Stomach smooth muscle (tissue), 2 donors: ENCODE measurements around the gene DNAAF2.

Experiments
- H3K27ac ChIP-seq: one replicate; pipeline ENCODE4 v1.7.0; 2013; ENCODE audit warnings: mild to moderate bottlenecking, low read length, inconsistent platforms
- H3K27me3 ChIP-seq, 2 donors: one replicate each; pipeline ENCODE4 v1.7.0; 2013; ENCODE audit warnings: low read length in 2 of 2; ENCODE audit not compliant: insufficient read depth in 2 of 2, control insufficient read depth in 1 of 2
- H3K36me3 ChIP-seq, 2 donors: one replicate each; pipeline ENCODE4 v1.7.0; 2013; ENCODE audit warnings: low read length in 2 of 2; ENCODE audit not compliant: control insufficient read depth in 2 of 2, insufficient read depth in 2 of 2
- H3K4me1 ChIP-seq: one replicate; pipeline ENCODE4 v1.7.0; 2013; ENCODE audit warnings: low read length; ENCODE audit not compliant: control insufficient read depth, insufficient read depth
- H3K4me3 ChIP-seq, 2 donors: one replicate each; pipeline ENCODE4 v1.7.0; 2013; ENCODE audit warnings: low read length in 2 of 2
- H3K9ac ChIP-seq, 2 donors: one replicate each; pipeline ENCODE4 v1.7.0; 2013; ENCODE audit warnings: low read length in 2 of 2, mild to moderate bottlenecking in 1 of 2
- H3K9me3 ChIP-seq, 2 donors: one replicate each; pipeline ENCODE4 v1.7.0; 2013; ENCODE audit warnings: low read length in 2 of 2; ENCODE audit not compliant: control insufficient read depth in 2 of 2
- donor health status: healthy.
- donor health status: Pancreatic carcinoma.

DNAAF2 gene

DNA sequence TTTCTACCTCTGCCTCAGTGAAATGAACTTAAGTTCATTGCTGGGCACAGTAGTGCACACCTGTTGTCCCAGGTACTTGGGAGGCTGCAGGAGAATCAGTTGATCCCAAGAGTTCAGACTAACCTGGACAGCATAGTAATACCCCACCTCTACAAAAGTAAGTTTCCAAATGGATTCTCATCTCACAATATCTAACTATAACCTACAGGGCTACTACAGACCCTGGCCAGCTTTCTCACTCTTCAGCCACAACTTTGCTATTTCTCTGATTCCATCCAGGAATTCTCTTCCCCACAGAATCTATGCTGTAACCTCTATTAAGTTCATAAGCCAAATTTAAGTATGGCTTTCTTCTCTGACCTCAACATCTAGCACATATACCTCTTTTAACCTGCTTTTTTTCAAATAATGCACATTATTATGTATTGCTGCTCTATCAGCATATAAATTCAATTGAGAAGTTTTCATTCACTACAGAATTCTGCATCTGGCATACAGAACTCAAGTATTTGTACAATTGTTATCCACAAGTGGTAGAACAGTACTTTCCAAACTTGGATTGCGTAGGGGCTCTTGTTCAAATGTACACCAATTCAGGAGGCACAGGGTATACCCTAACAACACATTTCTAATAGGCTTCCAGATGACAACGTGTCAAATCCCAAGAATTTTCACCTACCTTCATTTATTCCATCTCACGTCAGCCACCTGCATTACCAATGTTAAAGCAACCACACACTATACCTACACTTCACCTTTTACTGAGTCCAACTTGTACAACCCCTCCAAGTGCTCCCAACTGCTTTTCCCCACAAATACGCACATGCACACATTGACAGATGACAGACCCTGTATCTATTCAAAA, 52.7 kb downstream of the DNAAF2 start:
- H3K27me3 ChIP-seq: no peaks in the 10 kb centered on the region
- peaks cover 8 to 14% of the 10 kb centered on the region in 2 donors for H3K36me3 ChIP-seq
- peaks cover 16% of the 10 kb centered on the region for H3K4me1 ChIP-seq
- H3K27ac ChIP-seq: no peak overlapping the region
- H3K9ac ChIP-seq: no peak overlapping the region
- no peaks in the 10 kb centered on the region for H3K9me3 ChIP-seq
- H3K4me3 ChIP-seq: no peak overlapping the region

DNA sequence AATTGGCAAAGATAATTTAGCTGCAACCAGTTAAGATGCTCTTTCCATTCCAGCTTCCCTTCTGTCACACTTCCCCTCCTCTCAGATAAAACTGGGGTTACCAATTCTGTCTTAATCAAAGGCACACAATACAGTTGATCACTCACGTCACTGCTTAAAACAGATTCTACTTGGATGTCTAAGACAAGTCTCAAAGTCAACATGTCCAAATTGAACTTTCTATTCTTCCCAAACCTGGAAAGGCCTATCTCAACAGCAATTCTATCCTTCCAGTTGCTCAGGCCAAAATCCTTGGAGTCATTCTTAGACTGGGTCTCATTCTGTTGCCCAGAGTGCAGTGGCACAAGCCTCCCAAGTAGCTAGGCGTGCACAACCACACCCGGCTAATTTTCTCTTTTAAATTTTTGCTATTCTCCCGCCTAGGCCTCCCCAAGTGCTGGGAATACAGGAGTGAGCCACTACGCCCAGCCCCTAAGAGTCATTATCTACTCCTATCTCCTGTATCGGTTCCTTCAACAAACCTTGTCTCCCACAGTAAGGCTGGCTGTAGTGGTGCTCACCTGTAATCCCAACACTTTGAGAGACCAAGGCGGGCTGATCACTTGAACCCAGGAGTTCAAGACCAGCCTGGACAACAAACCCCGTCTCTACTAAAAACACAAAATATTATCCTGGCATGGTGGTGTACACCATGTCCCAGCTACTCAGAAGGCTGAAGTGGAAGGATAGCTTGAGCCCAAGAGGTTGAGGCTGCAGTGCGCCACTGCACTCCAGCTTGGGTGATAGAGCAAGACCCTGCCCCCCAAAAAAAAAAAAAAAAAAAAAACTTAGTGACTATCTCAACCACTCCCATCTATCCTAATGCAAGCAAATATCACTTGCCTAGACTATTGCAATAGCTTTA, 53.6 kb downstream of the DNAAF2 start:
- H3K4me1 ChIP-seq: peaks cover 16% of the 10 kb centered on the region
- peaks cover 12 to 17% of the 10 kb centered on the region in 2 donors for H3K36me3 ChIP-seq
- no peak overlapping the region for H3K4me3 ChIP-seq
- no peak overlapping the region for H3K9ac ChIP-seq
- H3K9me3 ChIP-seq: no peaks in the 10 kb centered on the region
- no peaks in the 10 kb centered on the region for H3K27me3 ChIP-seq
- H3K27ac ChIP-seq: no peak overlapping the region

DNA sequence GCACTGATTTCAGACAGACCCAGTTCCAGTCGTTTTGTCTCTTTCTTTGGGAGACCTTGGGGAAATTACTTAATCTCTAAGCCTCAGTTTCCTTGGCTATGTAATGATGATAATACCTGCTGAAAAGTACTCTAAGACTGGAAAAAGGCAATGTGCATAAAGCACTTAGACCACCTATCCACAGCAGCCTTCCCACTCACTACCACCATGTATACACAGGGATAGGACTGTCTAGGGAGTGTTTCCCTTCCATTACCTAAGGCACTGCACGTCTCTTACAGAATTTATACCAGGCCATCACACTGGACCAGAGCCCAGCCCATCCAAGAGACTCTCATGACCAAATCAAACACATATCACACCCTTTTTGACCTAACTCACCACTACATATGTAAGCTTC, 55.2 kb downstream of the DNAAF2 start:
- Histone ChIP-seq H3K9me3 (no peaks in the 10 kb centered on the region), H3K27ac (no peak overlapping the region), H3K36me3 (peaks cover 15 to 20% of the 10 kb centered on the region in 2 donors), H3K4me3 (no peak overlapping the region), H3K9ac (no peak overlapping the region), H3K27me3 (no peaks in the 10 kb centered on the region), H3K4me1 (peaks cover 10% of the 10 kb centered on the region)

DNA sequence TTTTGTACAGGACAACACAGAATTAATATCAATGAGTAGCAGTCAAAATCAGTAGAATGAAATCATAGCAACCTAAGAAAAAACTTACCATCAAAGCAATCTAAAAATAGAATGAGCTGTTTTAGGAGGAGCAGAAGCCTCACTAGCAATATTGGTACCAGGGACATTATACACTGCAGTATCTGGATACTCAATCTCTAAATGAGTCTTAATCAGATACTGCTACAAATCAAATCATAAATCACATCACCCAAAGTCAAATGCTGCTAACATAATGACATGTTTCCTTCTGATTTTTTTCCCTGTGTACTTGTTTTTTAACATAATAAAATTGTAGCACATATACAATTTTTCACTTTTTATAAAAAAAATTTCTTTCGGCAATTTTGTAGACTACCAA, 56.9 kb downstream of the DNAAF2 start:
- Histone ChIP-seq H3K4me1 (no peaks in the 10 kb centered on the region), H3K9me3 (no peaks in the 10 kb centered on the region), H3K27me3 (no peaks in the 10 kb centered on the region), H3K27ac (no peak overlapping the region), H3K36me3 (peaks cover 7 to 14% of the 10 kb centered on the region in 2 donors), H3K4me3 (no peak overlapping the region), H3K9ac (no peak overlapping the region)
